Mesenchymal stem cell (in vitro differentiated cells and primary cell): ENCODE data around the gene ZNF19.

Source experiments
- DNase-seq: peaks from one replicate; pipeline ENCODE4 v3.0.0-alpha.2; 2013
- H2AFZ ChIP-seq: one replicate; pipeline ENCODE4 v1.6.1; 2013; ENCODE audit warnings: low read depth, mild to moderate bottlenecking, control low read depth, inconsistent platforms, low read length, moderate library complexity
- H2AK5ac ChIP-seq: 2 replicates; pipeline ENCODE4 v1.6.1; 2013; ENCODE audit warnings: low read length, moderate library complexity, mild to moderate bottlenecking, inconsistent platforms; ENCODE audit not compliant: severe bottlenecking
- H2BK120ac ChIP-seq: one replicate; pipeline ENCODE4 v1.6.1; 2013; ENCODE audit warnings: low read depth, mild to moderate bottlenecking, inconsistent platforms, low read length, moderate library complexity
- H2BK12ac ChIP-seq, 2 experiments: one replicate each; pipeline ENCODE4 v1.6.1; 2013; ENCODE audit warnings: inconsistent platforms in 2 of 2, low read length in 2 of 2, mild to moderate bottlenecking in 2 of 2, moderate library complexity in 2 of 2, control low read depth in 1 of 2
- H2BK15ac ChIP-seq: one replicate; pipeline ENCODE4 v1.6.1; 2013; ENCODE audit warnings: mild to moderate bottlenecking, low read depth, inconsistent platforms; ENCODE audit not compliant: poor library complexity, severe bottlenecking
- H2BK5ac ChIP-seq: 2 replicates; pipeline ENCODE4 v1.6.1; 2013; ENCODE audit warnings: low read depth, mild to moderate bottlenecking, low read length, control low read depth, inconsistent platforms; ENCODE audit not compliant: poor library complexity, severe bottlenecking
- H3K14ac ChIP-seq, 2 experiments: one replicate each; pipeline ENCODE4 v1.6.1; 2013; ENCODE audit warnings: inconsistent platforms in 2 of 2, low read length in 2 of 2, control low read depth in 1 of 2, mild to moderate bottlenecking in 1 of 2, moderate library complexity in 1 of 2
- H3K18ac ChIP-seq, 2 experiments: one replicate each; pipeline ENCODE4 v1.6.1; 2013; ENCODE audit warnings: inconsistent platforms in 2 of 2, low read length in 2 of 2, control low read depth in 1 of 2, low read depth in 1 of 2, mild to moderate bottlenecking in 1 of 2
- H3K23ac ChIP-seq, 2 experiments: one replicate each; pipeline ENCODE4 v1.6.1; 2013; ENCODE audit warnings: inconsistent platforms in 2 of 2, low read length in 2 of 2, mild to moderate bottlenecking in 2 of 2, moderate library complexity in 2 of 2, control low read depth in 1 of 2
- H3K27ac ChIP-seq: 2 replicates; pipeline ENCODE4 v1.5.1; 2013; ENCODE audit warnings: mild to moderate bottlenecking, moderate library complexity, low read length, control low read depth, inconsistent platforms; ENCODE audit not compliant: poor library complexity, severe bottlenecking
- H3K27me3 ChIP-seq, 2 experiments: 2 replicates each; pipeline versions ENCODE4 v1.6.1 to v1.7.0; 2013; ENCODE audit warnings: low read length in 2 of 2, mild to moderate bottlenecking in 2 of 2, moderate library complexity in 2 of 2, control low read depth in 1 of 2, inconsistent platforms in 1 of 2; ENCODE audit not compliant: control insufficient read depth in 1 of 2, insufficient read depth in 1 of 2
- H3K36me3 ChIP-seq, 2 experiments: 2 replicates each; pipeline versions ENCODE4 v1.6.1 to v1.7.0; 2013; ENCODE audit warnings: low read length in 2 of 2, control low read depth in 1 of 2, inconsistent platforms in 1 of 2, low read depth in 1 of 2, mild to moderate bottlenecking in 1 of 2; ENCODE audit not compliant: insufficient read depth in 2 of 2, control insufficient read depth in 1 of 2
- H3K4ac ChIP-seq, 2 experiments: one replicate each; pipeline ENCODE4 v1.6.1; 2013; ENCODE audit warnings: inconsistent platforms in 2 of 2, low read length in 2 of 2, mild to moderate bottlenecking in 2 of 2, moderate library complexity in 2 of 2, control low read depth in 1 of 2, low read depth in 1 of 2
- H3K4me1 ChIP-seq: 2 replicates; pipeline ENCODE4 v1.6.1; 2013; ENCODE audit warnings: low read depth, low read length, control low read depth; ENCODE audit not compliant: control insufficient read depth, insufficient read depth
- H3K4me2 ChIP-seq: 2 replicates; pipeline ENCODE4 v1.6.1; 2013; ENCODE audit warnings: low read length, mild to moderate bottlenecking, inconsistent platforms; ENCODE audit not compliant: poor library complexity, severe bottlenecking
- H3K4me3 ChIP-seq, 2 experiments: 2 replicates each; pipeline versions ENCODE4 v1.5.1 to v1.7.0; 2013; ENCODE audit warnings: low read length in 2 of 2, mild to moderate bottlenecking in 2 of 2, control low read depth in 1 of 2, low read depth in 1 of 2; ENCODE audit not compliant: insufficient read depth in 1 of 2
- H3K79me1 ChIP-seq: replicated peaks from 2 replicates; pipeline ENCODE4 v1.6.1; 2013; ENCODE audit warnings: mild to moderate bottlenecking, control low read depth, low read length, inconsistent platforms; ENCODE audit not compliant: poor library complexity, severe bottlenecking
- H3K9ac ChIP-seq: 2 replicates; pipeline ENCODE4 v1.7.0; 2013; ENCODE audit warnings: mild to moderate bottlenecking, low read length, moderate library complexity
- H3K9me3 ChIP-seq: 2 replicates; pipeline ENCODE4 v1.7.0; 2013; ENCODE audit warnings: mild to moderate bottlenecking, low read length; ENCODE audit not compliant: control insufficient read depth
- H4K8ac ChIP-seq: one replicate; pipeline ENCODE4 v1.6.1; 2013; ENCODE audit warnings: inconsistent platforms, mild to moderate bottlenecking, low read length, moderate library complexity
- H4K91ac ChIP-seq: one replicate; pipeline ENCODE4 v1.6.1; 2013; ENCODE audit warnings: mild to moderate bottlenecking, low read length, inconsistent platforms
- WGBS: methylation state at CpG from one replicate; pipeline ENCODE4 v1.1.7; 2013; ENCODE audit warnings: mixed read lengths; 5-methylcytosine and 5-hydroxymethylcytosine counted together

Gene ZNF19

GRCh38 chr16:71467810-71468209, 21.3 kb downstream of the ZNF19 start:
- Histone ChIP-seq H3K27ac (no peak overlapping the region), H3K79me1 (no peaks in the 10 kb centered on the region), H3K23ac (no peak overlapping the region), H4K91ac (no peak overlapping the region), H2BK15ac (no peak overlapping the region), H3K27me3 (no peaks in the 10 kb centered on the region), H3K4me1 (no peaks in the 10 kb centered on the region), H3K18ac (no peak overlapping the region), H2BK5ac (no peak overlapping the region), H2AFZ (no peak overlapping the region), H2BK120ac (no peak overlapping the region), H3K9ac (no peak overlapping the region), H3K14ac (no peak overlapping the region), H3K4ac (no peak overlapping the region), H4K8ac (no peak overlapping the region), H3K9me3 (no peaks in the 10 kb centered on the region), H3K4me2 (no peak overlapping the region), H2AK5ac (no peak overlapping the region), H3K36me3 (peaks cover 0 to 6% of the 10 kb centered on the region in 2 experiments), H3K4me3 (no peak overlapping the region), H2BK12ac (no peak overlapping the region)
- peak; percentile 43 for DNase-seq
- WGBS = 18% methylated on average over 6 of the region's 9 CpGs

- no peak overlapping the region for H2BK120ac ChIP-seq
- H2AFZ ChIP-seq = no peak overlapping the region
- H3K4me3 ChIP-seq = no peak overlapping the region
- no peak overlapping the region for H3K14ac ChIP-seq
- H3K4ac ChIP-seq = no peak overlapping the region
- H3K4me1 ChIP-seq = peaks cover 3% of the 10 kb centered on the region
- H3K9ac ChIP-seq = no peak overlapping the region
- no peaks in the 10 kb centered on the region for H3K27me3 ChIP-seq
- no peak overlapping the region for H3K27ac ChIP-seq
- H2BK5ac ChIP-seq = no peak overlapping the region
- H3K23ac ChIP-seq = no peak overlapping the region
- no peak overlapping the region for H2BK12ac ChIP-seq
- no peak overlapping the region for H4K91ac ChIP-seq
- H3K9me3 ChIP-seq = no peaks in the 10 kb centered on the region
- WGBS = 78% methylated on average over 1 of the region's 1 CpG
- no peak overlapping the region for H3K18ac ChIP-seq
- H3K4me2 ChIP-seq = no peak overlapping the region
- H2AK5ac ChIP-seq = no peak overlapping the region
- H2BK15ac ChIP-seq = no peak overlapping the region
- H4K8ac ChIP-seq = no peak overlapping the region
- H3K79me1 ChIP-seq = peaks cover 8% of the 10 kb centered on the region
- DNase-seq = no peak
- H3K36me3 ChIP-seq = no peaks in the 10 kb centered on the region
Observed at GRCh38 chr16:71464231-71464630, 24.9 kb downstream of the ZNF19 start.

GRCh38 chr16:71461686-71462648, 27.2 kb downstream of the ZNF19 start, which contains the start of gene ZNF23:
Gene ZNF23 (minus strand): TSS chr16:71462247. CDS start chr16:71456796, 5,451 bp downstream.
- Histone ChIP-seq H3K27me3 (no peaks in the 10 kb centered on the region), H3K18ac (peak within 1 kb of the TSS; percentile 88 to 91), H2AFZ (peak within 1 kb of the TSS; percentile 97), H3K4me3 (peak within 1 kb of the TSS; percentile 88 to 99), H2BK5ac (peak within 1 kb of the TSS; percentile 34), H3K9me3 (no peaks in the 10 kb centered on the region), H3K27ac (peak within 1 kb of the TSS; percentile 58), H3K4me2 (peak within 1 kb of the TSS; percentile 98), H3K14ac (peak within 1 kb of the TSS in 1 of 2 experiments; percentile 95), H2AK5ac (peak within 1 kb of the TSS; percentile 79), H2BK15ac (no peak within 1 kb of the TSS), H3K4me1 (peaks cover 3% of the 10 kb centered on the region), H4K8ac (peak within 1 kb of the TSS; percentile 100), H4K91ac (peak within 1 kb of the TSS; percentile 89), H3K36me3 (peaks cover 0 to 5% of the 10 kb centered on the region in 2 experiments), H3K9ac (peak within 1 kb of the TSS; percentile 99), H2BK12ac (peak within 1 kb of the TSS in 1 of 2 experiments; percentile 66), H3K79me1 (peaks cover 20% of the 10 kb centered on the region), H3K23ac (peak within 1 kb of the TSS in 1 of 2 experiments; percentile 77), H2BK120ac (no peak within 1 kb of the TSS), H3K4ac (peak within 1 kb of the TSS; percentile 77 to 92)
- WGBS = under 1% methylated on average over 46 of the region's 52 CpGs
- DNase-seq = peak; percentile 81

GRCh38 chr16:71460941-71461340, 28.2 kb downstream of the ZNF19 start:
- peak overlapping the region; percentile 45 for H3K4me2 ChIP-seq
- no peak overlapping the region for H4K91ac ChIP-seq
- no peak overlapping the region for H3K14ac ChIP-seq
- no peak overlapping the region for H2AK5ac ChIP-seq
- H2AFZ ChIP-seq = no peak overlapping the region
- peak overlapping the region; percentile 99 for H3K9ac ChIP-seq
- no peak overlapping the region for H2BK120ac ChIP-seq
- H3K23ac ChIP-seq = no peak overlapping the region
- 100% methylated on average over 1 of the region's 1 CpG for WGBS
- peaks cover 5% of the 10 kb centered on the region for H3K9me3 ChIP-seq
- H3K4ac ChIP-seq = no peak overlapping the region
- H4K8ac ChIP-seq = no peak overlapping the region
- peak overlapping the region; percentile 10 for H3K27ac ChIP-seq
- no peak overlapping the region for H3K18ac ChIP-seq
- no peak overlapping the region for H2BK15ac ChIP-seq
- H3K4me3 ChIP-seq = peak overlapping the region in 1 of 2 experiments; percentile 99
- H3K27me3 ChIP-seq = no peaks in the 10 kb centered on the region
- no peak for DNase-seq
- no peak overlapping the region for H2BK5ac ChIP-seq
- peaks cover 3% of the 10 kb centered on the region for H3K4me1 ChIP-seq
- peaks cover 8 to 13% of the 10 kb centered on the region in 2 experiments for H3K36me3 ChIP-seq
- H2BK12ac ChIP-seq = no peak overlapping the region
- peaks cover 28% of the 10 kb centered on the region for H3K79me1 ChIP-seq
